Spinal cord (tissue), 10 donors: ENCODE results near the gene NMRAL1. TPM values are rescaled to one million over a fixed set of nuclear protein-coding genes. Genes with fewer than 3 reads are reported as not detected.
A peak's percentile ranks its signal among the peaks of the same experiment; 100 is the strongest.

Source experiments
- DNase-seq, 6 donors: peaks; one replicate each; pipeline versions ENCODE4 v3.0.0 to v3.0.0-alpha.2; 2013 to 2015; ENCODE audit warnings: low spot score in 6 of 6, low read depth in 4 of 6
- H3K27ac ChIP-seq: one replicate; pipeline ENCODE4 v1.5.1; 2013; ENCODE audit warnings: low read depth, low read length, control low read depth
- H3K27me3 ChIP-seq: one replicate; pipeline ENCODE4 v1.6.1; 2013; ENCODE audit warnings: low read length; ENCODE audit not compliant: control insufficient read depth, insufficient read depth
- H3K36me3 ChIP-seq: one replicate; pipeline ENCODE4 v1.6.1; 2013; ENCODE audit warnings: low read length; ENCODE audit not compliant: control insufficient read depth, insufficient read depth
- H3K4me1 ChIP-seq: one replicate; pipeline ENCODE4 v1.6.1; 2013; ENCODE audit warnings: low read length; ENCODE audit not compliant: control insufficient read depth, insufficient read depth
- H3K4me3 ChIP-seq: one replicate; pipeline ENCODE4 v1.5.1; 2013; ENCODE audit warnings: low read depth, low read length, control low read depth
- H3K9me3 ChIP-seq: one replicate; pipeline ENCODE4 v1.6.1; 2013; ENCODE audit warnings: low read length; ENCODE audit not compliant: control insufficient read depth, insufficient read depth
- WGBS: methylation state at CpG from one replicate; pipeline ENCODE4 v1.1.5; 2013; ENCODE audit warnings: missing lambda C conversion rate; ENCODE audit not compliant: insufficient coverage; 5-methylcytosine and 5-hydroxymethylcytosine counted together
- polyA plus RNA-seq, 2 donors: library from polyadenylated mRNA; unstranded; fragments of 120-200 nt; gene quantifications; one replicate each; pipeline ENCODE4 v1.2.1, GENCODE V29; 2013; ENCODE audit not compliant: insufficient read length in 2 of 2
- total RNA-seq, 2 donors: library from RNA; depleted of rRNA in 1 of 2; stranded (reverse); fragments of 120-200 nt in 1 of 2; fragments of >200 nt in 1 of 2; gene quantifications; one replicate each; pipeline versions ENCODE4 v1.2.3 to v1.2.4, GENCODE V29; 2013 to 2014
- donor health status: healthy.

The NMRAL1 gene
- total and polyA plus RNA-seq, 4 donors = 28.6 to 60.8 (median 52.6) TPM

DNA sequence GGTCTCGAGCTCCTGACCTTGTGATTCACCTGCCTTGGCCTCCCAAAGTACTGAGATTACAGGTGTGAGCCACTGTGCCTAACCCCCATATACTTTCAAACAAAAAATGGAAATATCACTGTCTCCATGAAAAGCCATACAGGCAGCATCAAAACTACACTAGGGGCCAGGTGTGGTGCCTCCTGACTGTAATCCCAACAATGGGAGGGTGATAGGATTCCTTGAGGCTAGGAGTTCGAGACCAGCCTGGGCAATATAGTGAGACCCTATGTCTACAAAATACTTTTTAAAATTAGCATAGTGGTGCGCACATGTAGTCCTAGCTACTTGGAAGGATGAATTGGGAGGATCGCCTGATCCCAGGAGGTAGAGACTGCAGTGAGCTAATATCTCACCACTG is 17.5 kb upstream of the NMRAL1 start:
- no peaks in the 10 kb centered on the region for H3K4me1 ChIP-seq
- H3K27me3 ChIP-seq = no peaks in the 10 kb centered on the region
- WGBS = no CpG with 5 or more reads among the region's 4 CpGs
- no peak overlapping the region for H3K27ac ChIP-seq
- DNase-seq = no peak
- peaks cover 18% of the 10 kb centered on the region for H3K36me3 ChIP-seq
- no peaks in the 10 kb centered on the region for H3K9me3 ChIP-seq
- no peak overlapping the region for H3K4me3 ChIP-seq

GRCh38 chr16:4489030-4489429 is 14.6 kb upstream of the NMRAL1 start:
- Histone ChIP-seq H3K4me3 (no peak overlapping the region), H3K36me3 (peaks cover 28% of the 10 kb centered on the region), H3K27ac (no peak overlapping the region), H3K9me3 (no peaks in the 10 kb centered on the region), H3K4me1 (no peaks in the 10 kb centered on the region), H3K27me3 (no peaks in the 10 kb centered on the region)
- DNase-seq = no peak
- WGBS = 89% methylated on average over 2 of the region's 5 CpGs

- WGBS = 100% methylated on average over 1 of the region's 1 CpG
- no peaks in the 10 kb centered on the region for H3K27me3 ChIP-seq
- no peaks in the 10 kb centered on the region for H3K9me3 ChIP-seq
- no peak overlapping the region for H3K27ac ChIP-seq
- no peak for DNase-seq
- no peak overlapping the region for H3K4me3 ChIP-seq
- H3K4me1 ChIP-seq = no peaks in the 10 kb centered on the region
- H3K36me3 ChIP-seq = peaks cover 29% of the 10 kb centered on the region
Observed at GRCh38 chr16:4488499-4488967, 14.1 kb upstream of the NMRAL1 start.

- DNase-seq = no peak
- H3K4me1 ChIP-seq = no peaks in the 10 kb centered on the region
- peaks cover 30% of the 10 kb centered on the region for H3K36me3 ChIP-seq
- no peak overlapping the region for H3K4me3 ChIP-seq
- H3K27ac ChIP-seq = no peak overlapping the region
- 39% methylated on average over 4 of the region's 5 CpGs for WGBS
- H3K9me3 ChIP-seq = no peaks in the 10 kb centered on the region
- H3K27me3 ChIP-seq = no peaks in the 10 kb centered on the region
Observed at GRCh38 chr16:4487955-4488498, 13.6 kb upstream of the NMRAL1 start.

DNA sequence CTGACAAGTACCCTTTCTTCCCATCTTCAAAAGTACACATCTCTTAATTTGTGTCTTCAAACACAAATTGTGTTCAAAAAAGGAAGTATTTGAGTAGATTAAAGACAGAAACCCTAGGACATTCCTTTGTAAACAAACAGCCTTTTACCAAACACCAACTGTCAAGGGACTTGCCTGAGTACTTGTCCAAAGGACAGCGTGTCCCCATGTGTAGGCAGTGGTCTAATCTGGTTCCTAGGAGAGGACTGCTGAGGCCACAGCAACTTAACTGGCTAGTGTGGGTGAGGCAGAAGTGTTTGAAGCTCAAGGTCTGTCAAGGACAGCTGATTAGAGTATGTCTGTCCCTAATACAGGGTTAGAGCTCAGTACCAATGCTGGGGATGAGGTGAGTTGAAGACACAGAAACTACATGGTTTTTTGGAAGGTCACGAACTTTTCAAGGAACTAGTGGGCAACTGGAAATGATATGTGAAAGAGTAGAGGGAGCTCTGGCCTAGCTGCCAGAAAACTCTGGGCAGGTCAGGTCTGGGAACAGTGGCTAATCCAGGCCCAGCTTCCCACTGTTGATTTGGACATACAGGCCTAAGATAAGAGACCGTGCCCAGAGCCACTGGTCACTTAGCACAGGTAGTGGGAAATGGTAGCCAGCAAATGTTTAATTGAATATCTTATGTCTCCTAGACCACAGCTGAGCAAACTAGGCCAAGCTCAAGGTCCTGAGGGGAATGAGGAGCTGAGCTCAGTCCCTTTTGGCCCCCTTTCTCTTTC is 11.9 kb upstream of the NMRAL1 start:
- H3K36me3 ChIP-seq = peaks cover 30% of the 10 kb centered on the region
- WGBS = 95% methylated on average over 3 of the region's 3 CpGs
- H3K27ac ChIP-seq = no peak overlapping the region
- DNase-seq = no peak
- H3K4me1 ChIP-seq = no peaks in the 10 kb centered on the region
- H3K4me3 ChIP-seq = no peak overlapping the region
- no peaks in the 10 kb centered on the region for H3K27me3 ChIP-seq
- H3K9me3 ChIP-seq = no peaks in the 10 kb centered on the region

- Histone ChIP-seq H3K4me1 (peaks cover 8% of the 10 kb centered on the region), H3K4me3 (no peak overlapping the region), H3K27ac (no peak overlapping the region), H3K9me3 (no peaks in the 10 kb centered on the region), H3K27me3 (no peaks in the 10 kb centered on the region), H3K36me3 (peaks cover 21% of the 10 kb centered on the region)
- WGBS = no CpG with 5 or more reads among the region's 1 CpG
- no peak for DNase-seq
Observed at GRCh38 chr16:4481963-4482362, 7.5 kb upstream of the NMRAL1 start.

GRCh38 chr16:4481526-4481925 is 7.1 kb upstream of the NMRAL1 start:
- H3K4me3 ChIP-seq = no peak overlapping the region
- no peaks in the 10 kb centered on the region for H3K27me3 ChIP-seq
- H3K36me3 ChIP-seq = peaks cover 19% of the 10 kb centered on the region
- peaks cover 13% of the 10 kb centered on the region for H3K4me1 ChIP-seq
- H3K9me3 ChIP-seq = no peaks in the 10 kb centered on the region
- no CpG with 5 or more reads among the region's 2 CpGs for WGBS
- no peak for DNase-seq
- no peak overlapping the region for H3K27ac ChIP-seq

GRCh38 chr16:4477966-4478365 is 3.5 kb upstream of the NMRAL1 start:
- Histone ChIP-seq H3K4me1 (peaks cover 32% of the 10 kb centered on the region), H3K27ac (no peak overlapping the region), H3K4me3 (no peak overlapping the region), H3K27me3 (no peaks in the 10 kb centered on the region), H3K9me3 (no peaks in the 10 kb centered on the region), H3K36me3 (peaks cover 4% of the 10 kb centered on the region)
- 43% methylated on average over 1 of the region's 2 CpGs for WGBS
- DNase-seq = no peak

GRCh38 chr16:4475880-4476788 is 1.7 kb upstream of the NMRAL1 start, which contains the start of gene HMOX2:
Gene HMOX2 (plus strand): TSS chr16:4476398. CDS start chr16:4505525, 29,127 bp downstream.
- DNase-seq = peak; percentile 74 to 96 (median 82)
- H3K27ac ChIP-seq = peak within 1 kb of the TSS; percentile 47
- H3K9me3 ChIP-seq = no peaks in the 10 kb centered on the region
- no peaks in the 10 kb centered on the region for H3K27me3 ChIP-seq
- peak within 1 kb of the TSS; percentile 88 for H3K4me3 ChIP-seq
- WGBS = 8% methylated on average over 68 of the region's 70 CpGs
- H3K36me3 ChIP-seq = peaks cover 7% of the 10 kb centered on the region
- H3K4me1 ChIP-seq = peaks cover 32% of the 10 kb centered on the region
